SK-N-MC (cell line): ENCODE data around the gene DEPDC1B.
A peak's percentile ranks its signal among the peaks of the same experiment; 100 is the strongest.

Source experiments
- DNase-seq: peaks from one replicate; pipeline ENCODE4 v3.0.0-alpha.2; 2011; ENCODE audit warnings: low read depth, low spot score
- H3K27ac ChIP-seq: fragments of 200-600 bp; sonication (generic); 2 replicates; pipeline ENCODE4 v1.5.1; 2016; ENCODE audit warnings: mixed run types
- H3K36me3 ChIP-seq: fragments of 200-600 bp; sonication (generic); 2 replicates; pipeline ENCODE4 v1.6.1; 2017; ENCODE audit warnings: antibody characterized with exemption, low read length, mixed read lengths; ENCODE audit not compliant: insufficient read depth
- H3K4me3 ChIP-seq: fragments of 200-600 bp; sonication (generic); 2 replicates; pipeline ENCODE4 v1.5.1; 2016
- H3K9ac ChIP-seq: fragments of 200-600 bp; sonication (generic); 2 replicates; pipeline ENCODE4 v1.8.0; 2017; ENCODE audit warnings: mixed run types, mixed read lengths; ENCODE audit not compliant: insufficient read length
- H3K9me3 ChIP-seq: fragments of 200-600 bp; sonication (generic); 2 replicates; pipeline ENCODE4 v1.6.1; 2017; ENCODE audit warnings: low read depth, mild to moderate bottlenecking, antibody characterized with exemption, low read length, moderate library complexity, mixed read lengths
- EZH2 ChIP-seq: fragments of 200-600 bp; sonication (generic); IDR thresholded peaks from one replicate; pipeline ENCODE4 v1.6.1; 2017; ENCODE audit warnings: antibody characterized with exemption
- FOXP2 ChIP-seq: optimal IDR thresholded peaks from 2 replicates; pipeline ENCODE3; 2011; ENCODE audit warnings: mild to moderate bottlenecking, moderate library complexity; ENCODE audit not compliant: insufficient read depth; ENCODE audit errors: extremely low read length, control extremely low read depth
- POLR2AphosphoS5 ChIP-seq: IDR thresholded peaks from 2 replicates; pipeline ENCODE4 v1.6.1; 2012; ENCODE audit warnings: mild to moderate bottlenecking, low read depth, low read length, borderline replicate concordance

DEPDC1B gene

GRCh38 chr5:60673334-60673733 is 26.6 kb downstream of the DEPDC1B start:
- no peaks in the 10 kb centered on the region for H3K9me3 ChIP-seq
- peaks cover 11% of the 10 kb centered on the region; the same call in 1 of the 2 replicates for H3K36me3 ChIP-seq
- H3K9ac ChIP-seq, result peak overlapping the region; percentile 27
- peak overlapping the region; percentile 94 for H3K27ac ChIP-seq
- no peak for TF ChIP-seq EZH2
- TF ChIP-seq FOXP2, result no peak
- peak; percentile 52; the same call in 1 of the 2 replicates for TF ChIP-seq POLR2AphosphoS5
- H3K4me3 ChIP-seq, result peak overlapping the region; percentile 48
- peak; percentile 66 for DNase-seq

- Histone ChIP-seq H3K27ac (peak overlapping the region; percentile 94), H3K9ac (no peak overlapping the region), H3K36me3 (peaks cover 7% of the 10 kb centered on the region; the same call in 1 of the 2 replicates), H3K9me3 (no peaks in the 10 kb centered on the region), H3K4me3 (peak overlapping the region; percentile 48)
- TF ChIP-seq EZH2 (no peak), FOXP2 (no peak), POLR2AphosphoS5 (no peak)
- DNase-seq, result no peak
These were observed 27.2 kb downstream of the DEPDC1B start for GRCh38 chr5:60672693-60673264.

- peaks cover 7% of the 10 kb centered on the region; the same call in 1 of the 2 replicates for H3K36me3 ChIP-seq
- H3K27ac ChIP-seq, result 0 out of 2 replicates have a peak overlapping the region, but pooled peaks have one; percentile 94
- no peak overlapping the region for H3K4me3 ChIP-seq
- no peak for DNase-seq
- TF ChIP-seq EZH2 (no peak), FOXP2 (no peak), POLR2AphosphoS5 (no peak)
- no peaks in the 10 kb centered on the region for H3K9me3 ChIP-seq
- H3K9ac ChIP-seq, result no peak overlapping the region
These were observed 27.9 kb downstream of the DEPDC1B start for GRCh38 chr5:60671899-60672692.

- Histone ChIP-seq H3K9me3 (no peaks in the 10 kb centered on the region), H3K4me3 (no peak overlapping the region), H3K9ac (no peak overlapping the region), H3K27ac (no peak overlapping the region), H3K36me3 (peaks cover 18% of the 10 kb centered on the region)
- TF ChIP-seq FOXP2 (no peak), EZH2 (no peak), POLR2AphosphoS5 (no peak)
- no peak for DNase-seq
These were observed 29.2 kb downstream of the DEPDC1B start for GRCh38 chr5:60670749-60671148.

- H3K27ac ChIP-seq, result no peak overlapping the region
- H3K9me3 ChIP-seq, result no peaks in the 10 kb centered on the region
- H3K4me3 ChIP-seq, result no peak overlapping the region
- peaks cover 18% of the 10 kb centered on the region for H3K36me3 ChIP-seq
- no peak for DNase-seq
- TF ChIP-seq POLR2AphosphoS5, result no peak
- TF ChIP-seq EZH2, result no peak
- no peak overlapping the region for H3K9ac ChIP-seq
These were observed 31.2 kb downstream of the DEPDC1B start for GRCh38 chr5:60668686-60669304.

- TF ChIP-seq FOXP2 (no peak), POLR2AphosphoS5 (no peak), EZH2 (no peak)
- no peak overlapping the region for H3K9ac ChIP-seq
- peaks cover 3% of the 10 kb centered on the region; the same call in 1 of the 2 replicates for H3K36me3 ChIP-seq
- no peak for DNase-seq
- H3K9me3 ChIP-seq, result 0 out of 2 replicates have a peak, but pooled peaks cover 5% of the 10 kb centered on the region
- H3K27ac ChIP-seq, result no peak overlapping the region
- H3K4me3 ChIP-seq, result no peak overlapping the region
These were observed 47.9 kb downstream of the DEPDC1B start for GRCh38 chr5:60651872-60652620.

- TF ChIP-seq EZH2 (no peak), FOXP2 (no peak), POLR2AphosphoS5 (no peak)
- no peak overlapping the region for H3K9ac ChIP-seq
- H3K36me3 ChIP-seq, result peaks cover 20% of the 10 kb centered on the region
- no peak overlapping the region for H3K4me3 ChIP-seq
- peak; percentile 28 for DNase-seq
- H3K9me3 ChIP-seq, result 0 out of 2 replicates have a peak, but pooled peaks cover 3% of the 10 kb centered on the region
- no peak overlapping the region for H3K27ac ChIP-seq
These were observed 50.6 kb downstream of the DEPDC1B start for GRCh38 chr5:60649288-60649917.

GRCh38 chr5:60648175-60648574 is 51.8 kb downstream of the DEPDC1B start:
- no peak overlapping the region for H3K27ac ChIP-seq
- no peak for DNase-seq

More at GRCh38 chr5:60648175-60648574, 51.8 kb downstream of the DEPDC1B start:
- Histone ChIP-seq H3K4me3 (no peak overlapping the region), H3K9me3 (no peaks in the 10 kb centered on the region), H3K9ac (no peak overlapping the region), H3K36me3 (peaks cover 32% of the 10 kb centered on the region)
- TF ChIP-seq FOXP2, result no peak
- no peak for TF ChIP-seq POLR2AphosphoS5
- TF ChIP-seq EZH2, result no peak
